NCI-H526 (cell line): ENCODE measurements around the gene LGR5.

ENCODE experiments used
- DNase-seq, 2 experiments: peaks; one replicate each; lab custom pipeline; 2025; lab: John Stamatoyannopoulos, UW

LGR5 gene

GRCh38 chr12:71599210-71599609 lies 159.6 kb downstream of the LGR5 start:
- no peak for DNase-seq

- no peak for DNase-seq
Observed at GRCh38 chr12:71601546-71601945, 161.9 kb downstream of the LGR5 start.

GRCh38 chr12:71602761-71603577 lies 163.4 kb downstream of the LGR5 start:
- DNase-seq: no peak

- DNase-seq: no peak
Observed at GRCh38 chr12:71605039-71605438, 165.4 kb downstream of the LGR5 start.

- no peak for DNase-seq
Observed at GRCh38 chr12:71607494-71608330, 168.1 kb downstream of the LGR5 start.

- DNase-seq: no peak
Observed at GRCh38 chr12:71610031-71610795, 170.6 kb downstream of the LGR5 start.

GRCh38 chr12:71621938-71622337 lies 182.3 kb downstream of the LGR5 start:
- DNase-seq: no peak

- DNase-seq: no peak
Observed at GRCh38 chr12:71625476-71625875, 185.9 kb downstream of the LGR5 start.

- DNase-seq: no peak
Observed at GRCh38 chr12:71626098-71626497, 186.5 kb downstream of the LGR5 start.

- no peak for DNase-seq
Observed at GRCh38 chr12:71626768-71627167, 187.2 kb downstream of the LGR5 start.

- peak in 1 of 2 experiments; percentile 37 for DNase-seq
Observed at GRCh38 chr12:71627438-71628002, 187.9 kb downstream of the LGR5 start.
